Measurements from ENCODE around the gene ERGIC1. TPM values are rescaled to one million over a fixed set of nuclear protein-coding genes. Genes with fewer than 3 reads are reported as not detected.

The ERGIC1 gene
- total RNA-seq, 2 donors from 2014 or later, result 173 to 191 TPM

GRCh38 chr5:172834415-172835289 is 601 bp downstream of the ERGIC1 start:
- Histone ChIP-seq H3K27me3 (no peaks in the 10 kb centered on the region), H3K27ac (peak overlapping the region; percentile 86), H3K4me1 (peaks cover 27% of the 10 kb centered on the region), H3K36me3 (no peaks in the 10 kb centered on the region), H3K9me3 (no peaks in the 10 kb centered on the region), H3K9ac (ENCODE audit: low read depth in 2 of 2, low read length in 2 of 2) (peak overlapping the region; percentile 80 to 95), H3K4me3 (peak overlapping the region; percentile 83)
- no peak for DNase-seq
- no peak for TF ChIP-seq CTCF (IDR thresholded peaks at IDR 0.05)
- intact Hi-C loops (cut with DNase I), result no loop called here

GRCh38 chr5:172835290-172835993 is 1.4 kb downstream of the ERGIC1 start:
- peaks cover 27% of the 10 kb centered on the region for H3K4me1 ChIP-seq
- peak overlapping the region; percentile 80 to 95 for H3K9ac ChIP-seq (ENCODE audit: low read depth in 2 of 2, low read length in 2 of 2)
- peak overlapping the region; percentile 83 for H3K4me3 ChIP-seq
- no peak for DNase-seq
- H3K36me3 ChIP-seq, result no peaks in the 10 kb centered on the region
- intact Hi-C loops (cut with DNase I), result no loop called here
- H3K27ac ChIP-seq, result peak overlapping the region; percentile 86
- no peaks in the 10 kb centered on the region for H3K9me3 ChIP-seq
- H3K27me3 ChIP-seq, result no peaks in the 10 kb centered on the region
- TF ChIP-seq CTCF (IDR thresholded peaks at IDR 0.05), result no peak

GRCh38 chr5:172835994-172836356 is 1.9 kb downstream of the ERGIC1 start:
- Histone ChIP-seq H3K36me3 (no peaks in the 10 kb centered on the region), H3K4me3 (peak overlapping the region; percentile 83), H3K9me3 (no peaks in the 10 kb centered on the region), H3K27me3 (no peaks in the 10 kb centered on the region), H3K9ac (ENCODE audit: low read depth in 2 of 2, low read length in 2 of 2) (peak overlapping the region; percentile 80 to 95), H3K27ac (peak overlapping the region; percentile 86), H3K4me1 (peaks cover 27% of the 10 kb centered on the region)
- no peak for TF ChIP-seq CTCF (IDR thresholded peaks at IDR 0.05)
- intact Hi-C loops (cut with DNase I), result no loop called here
- no peak for DNase-seq

- H3K4me3 ChIP-seq, result no peak overlapping the region
- DNase-seq, result peak; percentile 95
Observed at GRCh38 chr5:172837640-172838039, 3.6 kb downstream of the ERGIC1 start.

More at GRCh38 chr5:172837640-172838039, 3.6 kb downstream of the ERGIC1 start:
- H3K9me3 ChIP-seq, result no peaks in the 10 kb centered on the region
- peak overlapping the region; percentile 86 for H3K27ac ChIP-seq
- intact Hi-C loops (cut with DNase I), result no loop called here
- H3K9ac ChIP-seq (ENCODE audit: low read depth in 2 of 2, low read length in 2 of 2), result peak overlapping the region; percentile 37 to 95
- peaks cover 27% of the 10 kb centered on the region for H3K4me1 ChIP-seq
- TF ChIP-seq CTCF (IDR thresholded peaks at IDR 0.05), result no peak
- H3K27me3 ChIP-seq, result no peaks in the 10 kb centered on the region
- H3K36me3 ChIP-seq, result no peaks in the 10 kb centered on the region
